H1 (cell line): Measurements from ENCODE around the gene ZNF845. TPM values are rescaled to one million over a fixed set of nuclear protein-coding genes. Genes with fewer than 3 reads are reported as not detected.
A peak's percentile ranks its signal among the peaks of the same experiment; 100 is the strongest.

Source experiments
- BCL11A ChIP-seq, 2 experiments: IDR thresholded peaks; one replicate each; pipeline ENCODE4 v1.6.1; 2011; ENCODE audit warnings: low read depth in 2 of 2, low read length in 2 of 2, mild to moderate bottlenecking in 2 of 2
- CBX8 ChIP-seq: fragments of 300-800, 300-1000 bp; sonication (generic); IDR thresholded peaks from 2 replicates; pipeline ENCODE4 v1.7.1; 2016; ENCODE audit warnings: low read depth, low read length, borderline replicate concordance
- CHD1 ChIP-seq: IDR thresholded peaks from 2 replicates; pipeline ENCODE4 v1.6.1; 2012; ENCODE audit warnings: low read depth, low read length, improper control_type of control experiment
- CREB1 ChIP-seq: IDR thresholded peaks from 2 replicates; pipeline ENCODE4 v1.6.1; 2012; ENCODE audit warnings: inconsistent platforms
- CTCF ChIP-seq, 3 experiments: IDR thresholded peaks; 1 replicate in 2 of 3; 2 replicates in 1 of 3; pipeline versions ENCODE4 v1.5.1 to v1.6.1; 2011; ENCODE audit warnings: low read length in 3 of 3, mild to moderate bottlenecking in 3 of 3, inconsistent platforms in 2 of 3, low read depth in 1 of 3, moderate library complexity in 1 of 3; ENCODE audit not compliant: insufficient read depth in 1 of 3; ENCODE audit errors: control extremely low read depth in 1 of 3
- EGR1 ChIP-seq: IDR thresholded peaks from 2 replicates; pipeline ENCODE4 v1.6.1; 2011; ENCODE audit warnings: low read depth, low read length, borderline replicate concordance
- EZH2 ChIP-seq: fragments of 200-600 bp; sonication (generic); IDR thresholded peaks from 2 replicates; pipeline ENCODE4 v1.7.1; 2012; ENCODE audit warnings: low read depth, mild to moderate bottlenecking, moderate library complexity, low read length, inconsistent platforms; ENCODE audit not compliant: severe bottlenecking
- HDAC2 ChIP-seq, 2 experiments: fragments of 300-600 bp in 1 of 2; sonication (generic) in 1 of 2; IDR thresholded peaks; 2 replicates each; pipeline ENCODE4 v1.6.1; 2011 to 2012; ENCODE audit warnings: low read depth in 2 of 2, low read length in 2 of 2, mild to moderate bottlenecking in 2 of 2, moderate library complexity in 2 of 2, borderline replicate concordance in 1 of 2, inconsistent platforms in 1 of 2
- JUN ChIP-seq: IDR thresholded peaks from 2 replicates; pipeline ENCODE4 v1.6.1; 2011; ENCODE audit warnings: low read depth, mild to moderate bottlenecking, improper control_type of control experiment, low read length
- KDM1A ChIP-seq: fragments of 200-600, 300-600 bp; sonication (generic); IDR thresholded peaks from 2 replicates; pipeline ENCODE4 v1.7.1; 2016; ENCODE audit warnings: mild to moderate bottlenecking, low read length, borderline replicate concordance
- KDM5A ChIP-seq: fragments of 200-600 bp; IDR thresholded peaks from 2 replicates; pipeline ENCODE4 v1.7.1; 2012; ENCODE audit warnings: mild to moderate bottlenecking, low read length, inconsistent platforms, mixed read lengths
- MAFK ChIP-seq: IDR thresholded peaks from 2 replicates; pipeline ENCODE4 v1.6.1; 2012; ENCODE audit warnings: low read depth, mild to moderate bottlenecking, improper control_type of control experiment, low read length
- MAX ChIP-seq: IDR thresholded peaks from 2 replicates; pipeline ENCODE4 v1.6.1; 2012; ENCODE audit warnings: inconsistent platforms
- POLR2A ChIP-seq, 2 experiments: IDR thresholded peaks; 1 replicate in 1 of 2; 2 replicates in 1 of 2; pipeline ENCODE4 v1.6.1; 2011; ENCODE audit warnings: low read depth in 2 of 2, low read length in 2 of 2, mild to moderate bottlenecking in 2 of 2; ENCODE audit errors: control extremely low read depth in 1 of 2
- POLR2AphosphoS5 ChIP-seq: IDR thresholded peaks from 2 replicates; pipeline ENCODE4 v1.6.1; 2011; ENCODE audit warnings: low read depth, low read length
- RAD21 ChIP-seq, 2 experiments: IDR thresholded peaks in 1 of 2; conservative IDR thresholded peaks in 1 of 2; 2 replicates each; pipeline ENCODE4 v1.6.1; 2011; ENCODE audit warnings: low read depth in 2 of 2, low read length in 2 of 2, improper control_type of control experiment in 1 of 2, inconsistent platforms in 1 of 2, mild to moderate bottlenecking in 1 of 2, moderate library complexity in 1 of 2
- RNF2 ChIP-seq: fragments of 200-900, 300-1000 bp; sonication (generic); IDR thresholded peaks from 2 replicates; pipeline ENCODE4 v1.7.1; 2016; ENCODE audit warnings: borderline replicate concordance, low read depth, mild to moderate bottlenecking, antibody characterized with exemption, low read length; ENCODE audit not compliant: poor library complexity, severe bottlenecking; ENCODE audit errors: missing control alignments
- SIX5 ChIP-seq: IDR thresholded peaks from 2 replicates; pipeline ENCODE4 v1.6.1; 2011; ENCODE audit warnings: mild to moderate bottlenecking, low read depth, low read length
- SP1 ChIP-seq: IDR thresholded peaks from 2 replicates; pipeline ENCODE4 v1.6.1; 2011; ENCODE audit warnings: low read depth, low read length
- TCF12 ChIP-seq: IDR thresholded peaks from 2 replicates; pipeline ENCODE4 v1.6.1; 2011; ENCODE audit warnings: low read depth, mild to moderate bottlenecking, low read length
- YY1 ChIP-seq: IDR thresholded peaks from 2 replicates; pipeline ENCODE4 v1.6.1; 2011; ENCODE audit warnings: low read depth, mild to moderate bottlenecking, low read length
- polyA plus RNA-seq, 7 experiments: library from polyadenylated mRNA; depleted of rRNA in 3 of 7; stranded (reverse) in 5 of 7; unstranded in 2 of 7; fragments of >200 nt in 5 of 7; fragments of 200-250 nt in 2 of 7; gene quantifications; 1 replicate in 5 of 7; 2 replicates in 1 of 7; 4 replicates in 1 of 7; pipeline versions ENCODE4 v1.2.1 to v1.2.3, GENCODE V29; 2011 to 2013; ENCODE audit warnings: missing spikeins in 2 of 7, mixed read lengths in 2 of 7
- total RNA-seq: library from RNA; stranded (reverse); fragmentation: NEBNext Ultra II Directional; extraction: Animal tissue kit (Norgen Biotek cat#: 25700); gene quantifications from 2 replicates; pipeline ENCODE4 v1.2.1, GENCODE V29; 2021

Gene ZNF845
- total and polyA plus RNA-seq, 2 of the 8 experiments (the other 6 are each of a cell fraction or from before 2014, with no cell fraction given), result 3.6 to 22.5 TPM

- TF ChIP-seq TCF12 (no peak), KDM1A (no peak), RNF2 (no peak), CTCF (IDR thresholded peaks at IDR 0.05; ENCODE audit: control extremely low read depth in 1 of 3, insufficient read depth in 1 of 3, low read depth in 1 of 3, low read length in 3 of 3) (peak; percentile 38 to 41 (median 40); a peak in 3 of 4 replicates), CHD1 (no peak), SIX5 (no peak), CREB1 (no peak), EZH2 (no peak), YY1 (no peak), POLR2AphosphoS5 (no peak), POLR2A (IDR thresholded peaks at IDR 0.05; ENCODE audit: control extremely low read depth in 1 of 2, low read depth in 2 of 2, low read length in 2 of 2) (peak in 1 of 2 experiments; percentile 28), BCL11A (IDR thresholded peaks at IDR 0.05; ENCODE audit: low read depth in 2 of 2, low read length in 2 of 2) (no peak), CBX8 (no peak), KDM5A (no peak), SP1 (no peak; the same call in 1 of the 2 replicates), HDAC2 (IDR thresholded peaks at IDR 0.05; ENCODE audit: borderline replicate concordance in 1 of 2, low read depth in 2 of 2, low read length in 2 of 2) (0 out of 4 replicates have a peak, but pooled peaks of 1 of the 2 experiments have one; percentile 50), RAD21 (IDR thresholded peaks at IDR 0.05 in 1 of 2, conservative IDR thresholded peaks at IDR 0.05 in 1 of 2; ENCODE audit: low read depth in 2 of 2, low read length in 2 of 2) (peak; percentile 28; a peak in 3 of 4 replicates), MAX (no peak), EGR1 (no peak), MAFK (no peak), JUN (no peak)
Observed at GRCh38 chr19:53394974-53395839, 61.7 kb downstream of the ZNF845 start, which contains the start of gene ZNF765 (continued).
